ENCODE data around the gene GPN3. TPM values are rescaled to one million over a fixed set of nuclear protein-coding genes. Genes with fewer than 3 reads are reported as not detected.

Gene GPN3
- total and polyA plus RNA-seq, 2 of the 8 experiments (the other 6 are each of a cell fraction or from before 2014, with no cell fraction given) = 49.7 to 52.9 TPM

DNA sequence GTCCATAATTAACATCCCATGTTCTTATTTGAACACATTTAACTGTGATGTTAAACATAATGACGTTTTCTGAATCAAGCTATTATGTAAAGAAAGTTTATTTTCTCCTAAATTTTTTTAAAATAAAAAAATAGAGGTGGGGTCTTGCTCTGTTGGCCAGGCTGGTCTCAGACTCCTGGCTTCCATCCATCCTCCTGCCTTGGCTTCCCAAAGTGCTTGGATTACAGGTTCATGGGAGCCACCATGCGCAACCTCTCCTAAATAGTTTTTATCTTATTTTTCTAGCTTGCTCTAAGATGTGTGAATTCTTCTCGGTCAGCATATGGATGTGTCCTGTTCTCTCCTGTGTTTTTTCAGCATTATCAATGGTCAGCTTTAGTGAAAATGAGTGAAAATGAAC lies 37.3 kb upstream of the GPN3 start (continued):
- TF ChIP-seq, protein P1, sequence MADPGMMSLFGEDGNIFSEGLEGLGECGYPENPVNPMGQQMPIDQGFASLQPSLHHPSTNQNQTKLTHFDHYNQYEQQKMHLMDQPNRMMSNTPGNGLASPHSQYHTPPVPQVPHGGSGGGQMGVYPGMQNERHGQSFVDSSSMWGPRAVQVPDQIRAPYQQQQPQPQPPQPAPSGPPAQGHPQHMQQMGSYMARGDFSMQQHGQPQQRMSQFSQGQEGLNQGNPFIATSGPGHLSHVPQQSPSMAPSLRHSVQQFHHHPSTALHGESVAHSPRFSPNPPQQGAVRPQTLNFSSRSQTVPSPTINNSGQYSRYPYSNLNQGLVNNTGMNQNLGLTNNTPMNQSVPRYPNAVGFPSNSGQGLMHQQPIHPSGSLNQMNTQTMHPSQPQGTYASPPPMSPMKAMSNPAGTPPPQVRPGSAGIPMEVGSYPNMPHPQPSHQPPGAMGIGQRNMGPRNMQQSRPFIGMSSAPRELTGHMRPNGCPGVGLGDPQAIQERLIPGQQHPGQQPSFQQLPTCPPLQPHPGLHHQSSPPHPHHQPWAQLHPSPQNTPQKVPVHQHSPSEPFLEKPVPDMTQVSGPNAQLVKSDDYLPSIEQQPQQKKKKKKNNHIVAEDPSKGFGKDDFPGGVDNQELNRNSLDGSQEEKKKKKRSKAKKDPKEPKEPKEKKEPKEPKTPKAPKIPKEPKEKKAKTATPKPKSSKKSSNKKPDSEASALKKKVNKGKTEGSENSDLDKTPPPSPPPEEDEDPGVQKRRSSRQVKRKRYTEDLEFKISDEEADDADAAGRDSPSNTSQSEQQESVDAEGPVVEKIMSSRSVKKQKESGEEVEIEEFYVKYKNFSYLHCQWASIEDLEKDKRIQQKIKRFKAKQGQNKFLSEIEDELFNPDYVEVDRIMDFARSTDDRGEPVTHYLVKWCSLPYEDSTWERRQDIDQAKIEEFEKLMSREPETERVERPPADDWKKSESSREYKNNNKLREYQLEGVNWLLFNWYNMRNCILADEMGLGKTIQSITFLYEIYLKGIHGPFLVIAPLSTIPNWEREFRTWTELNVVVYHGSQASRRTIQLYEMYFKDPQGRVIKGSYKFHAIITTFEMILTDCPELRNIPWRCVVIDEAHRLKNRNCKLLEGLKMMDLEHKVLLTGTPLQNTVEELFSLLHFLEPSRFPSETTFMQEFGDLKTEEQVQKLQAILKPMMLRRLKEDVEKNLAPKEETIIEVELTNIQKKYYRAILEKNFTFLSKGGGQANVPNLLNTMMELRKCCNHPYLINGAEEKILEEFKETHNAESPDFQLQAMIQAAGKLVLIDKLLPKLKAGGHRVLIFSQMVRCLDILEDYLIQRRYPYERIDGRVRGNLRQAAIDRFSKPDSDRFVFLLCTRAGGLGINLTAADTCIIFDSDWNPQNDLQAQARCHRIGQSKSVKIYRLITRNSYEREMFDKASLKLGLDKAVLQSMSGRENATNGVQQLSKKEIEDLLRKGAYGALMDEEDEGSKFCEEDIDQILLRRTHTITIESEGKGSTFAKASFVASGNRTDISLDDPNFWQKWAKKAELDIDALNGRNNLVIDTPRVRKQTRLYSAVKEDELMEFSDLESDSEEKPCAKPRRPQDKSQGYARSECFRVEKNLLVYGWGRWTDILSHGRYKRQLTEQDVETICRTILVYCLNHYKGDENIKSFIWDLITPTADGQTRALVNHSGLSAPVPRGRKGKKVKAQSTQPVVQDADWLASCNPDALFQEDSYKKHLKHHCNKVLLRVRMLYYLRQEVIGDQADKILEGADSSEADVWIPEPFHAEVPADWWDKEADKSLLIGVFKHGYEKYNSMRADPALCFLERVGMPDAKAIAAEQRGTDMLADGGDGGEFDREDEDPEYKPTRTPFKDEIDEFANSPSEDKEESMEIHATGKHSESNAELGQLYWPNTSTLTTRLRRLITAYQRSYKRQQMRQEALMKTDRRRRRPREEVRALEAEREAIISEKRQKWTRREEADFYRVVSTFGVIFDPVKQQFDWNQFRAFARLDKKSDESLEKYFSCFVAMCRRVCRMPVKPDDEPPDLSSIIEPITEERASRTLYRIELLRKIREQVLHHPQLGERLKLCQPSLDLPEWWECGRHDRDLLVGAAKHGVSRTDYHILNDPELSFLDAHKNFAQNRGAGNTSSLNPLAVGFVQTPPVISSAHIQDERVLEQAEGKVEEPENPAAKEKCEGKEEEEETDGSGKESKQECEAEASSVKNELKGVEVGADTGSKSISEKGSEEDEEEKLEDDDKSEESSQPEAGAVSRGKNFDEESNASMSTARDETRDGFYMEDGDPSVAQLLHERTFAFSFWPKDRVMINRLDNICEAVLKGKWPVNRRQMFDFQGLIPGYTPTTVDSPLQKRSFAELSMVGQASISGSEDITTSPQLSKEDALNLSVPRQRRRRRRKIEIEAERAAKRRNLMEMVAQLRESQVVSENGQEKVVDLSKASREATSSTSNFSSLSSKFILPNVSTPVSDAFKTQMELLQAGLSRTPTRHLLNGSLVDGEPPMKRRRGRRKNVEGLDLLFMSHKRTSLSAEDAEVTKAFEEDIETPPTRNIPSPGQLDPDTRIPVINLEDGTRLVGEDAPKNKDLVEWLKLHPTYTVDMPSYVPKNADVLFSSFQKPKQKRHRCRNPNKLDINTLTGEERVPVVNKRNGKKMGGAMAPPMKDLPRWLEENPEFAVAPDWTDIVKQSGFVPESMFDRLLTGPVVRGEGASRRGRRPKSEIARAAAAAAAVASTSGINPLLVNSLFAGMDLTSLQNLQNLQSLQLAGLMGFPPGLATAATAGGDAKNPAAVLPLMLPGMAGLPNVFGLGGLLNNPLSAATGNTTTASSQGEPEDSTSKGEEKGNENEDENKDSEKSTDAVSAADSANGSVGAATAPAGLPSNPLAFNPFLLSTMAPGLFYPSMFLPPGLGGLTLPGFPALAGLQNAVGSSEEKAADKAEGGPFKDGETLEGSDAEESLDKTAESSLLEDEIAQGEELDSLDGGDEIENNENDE (IDR thresholded peaks at IDR 0.05; ENCODE audit: insufficient replicate concordance, low read length) = no peak
- TF ChIP-seq SUZ12 (IDR thresholded peaks at IDR 0.05; ENCODE audit: low read length) (no peak), ATF2 (IDR thresholded peaks at IDR 0.05; ENCODE audit: low read length) (no peak), RBBP5 (IDR thresholded peaks at IDR 0.05; ENCODE audit: borderline replicate concordance, low read depth, low read length) (no peak), HDAC2 (IDR thresholded peaks at IDR 0.05; ENCODE audit: borderline replicate concordance in 1 of 2, low read depth in 2 of 2, low read length in 2 of 2) (no peak), SP2 (IDR thresholded peaks at IDR 0.05; ENCODE audit: low read length) (no peak)

All from H1 (cell line).